Measurements from ENCODE around the gene CCSER1. TPM values are rescaled to one million over a fixed set of nuclear protein-coding genes. Genes with fewer than 3 reads are reported as not detected.
"Not testable (repeated sequence)": the region's sequence is repeated elsewhere in the genome, so short reads cannot be mapped to it uniquely, and the experiment has no call there.

CCSER1 gene
- total RNA-seq, 1 experiment from 2014 or later = 0.63 TPM

DNA sequence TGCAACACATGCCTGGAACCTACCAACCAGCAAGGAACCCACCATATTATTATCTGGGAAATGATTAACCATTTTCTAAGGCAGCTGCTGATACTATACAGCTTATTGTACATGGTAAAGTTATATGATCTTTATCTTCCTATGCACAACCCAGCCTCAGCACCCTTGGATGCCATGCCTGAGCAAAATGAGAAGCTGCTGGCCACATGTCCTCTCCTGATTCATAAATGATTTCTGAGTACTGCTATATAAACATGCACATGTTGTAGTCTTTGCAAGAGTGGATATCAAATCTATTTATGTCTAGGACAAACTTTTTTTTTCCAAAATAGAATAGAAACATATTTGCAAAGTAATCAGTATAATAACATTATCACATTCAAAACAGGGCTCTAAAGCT is 1043.6 kb downstream of the CCSER1 start:
- BruUV-seq (replicated peaks) = no TSS peak
- Mint-ChIP-seq H3K4me3 (ENCODE audit: unreplicated experiment) (no peak overlapping the region), H3K27ac (ENCODE audit: low read depth, unreplicated experiment) (no peak overlapping the region), H3K27me3 (ENCODE audit: insufficient read depth, unreplicated experiment) (no peaks in the 10 kb centered on the region), H3K4me1 (ENCODE audit: insufficient read depth, unreplicated experiment) (no peaks in the 10 kb centered on the region), H3K36me3 (ENCODE audit: insufficient read depth, unreplicated experiment) (no peaks in the 10 kb centered on the region), H3K9me3 (ENCODE audit: unreplicated experiment) (no peaks in the 10 kb centered on the region)
- intact Hi-C loops (cut with micrococcal nuclease) = no loop called here
- DNase-seq (ENCODE audit: unreplicated experiment) = no peak
- ChIA-PET CTCF (no interaction called here), POLR2A (no interaction called here)
- TF ChIP-seq, protein P1, sequence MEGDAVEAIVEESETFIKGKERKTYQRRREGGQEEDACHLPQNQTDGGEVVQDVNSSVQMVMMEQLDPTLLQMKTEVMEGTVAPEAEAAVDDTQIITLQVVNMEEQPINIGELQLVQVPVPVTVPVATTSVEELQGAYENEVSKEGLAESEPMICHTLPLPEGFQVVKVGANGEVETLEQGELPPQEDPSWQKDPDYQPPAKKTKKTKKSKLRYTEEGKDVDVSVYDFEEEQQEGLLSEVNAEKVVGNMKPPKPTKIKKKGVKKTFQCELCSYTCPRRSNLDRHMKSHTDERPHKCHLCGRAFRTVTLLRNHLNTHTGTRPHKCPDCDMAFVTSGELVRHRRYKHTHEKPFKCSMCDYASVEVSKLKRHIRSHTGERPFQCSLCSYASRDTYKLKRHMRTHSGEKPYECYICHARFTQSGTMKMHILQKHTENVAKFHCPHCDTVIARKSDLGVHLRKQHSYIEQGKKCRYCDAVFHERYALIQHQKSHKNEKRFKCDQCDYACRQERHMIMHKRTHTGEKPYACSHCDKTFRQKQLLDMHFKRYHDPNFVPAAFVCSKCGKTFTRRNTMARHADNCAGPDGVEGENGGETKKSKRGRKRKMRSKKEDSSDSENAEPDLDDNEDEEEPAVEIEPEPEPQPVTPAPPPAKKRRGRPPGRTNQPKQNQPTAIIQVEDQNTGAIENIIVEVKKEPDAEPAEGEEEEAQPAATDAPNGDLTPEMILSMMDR (IDR thresholded peaks at IDR 0.05; ENCODE audit: unreplicated experiment) = no peak

- Mint-ChIP-seq H3K27me3 (ENCODE audit: insufficient read depth, unreplicated experiment) (no peaks in the 10 kb centered on the region), H3K36me3 (ENCODE audit: insufficient read depth, unreplicated experiment) (no peaks in the 10 kb centered on the region), H3K4me3 (ENCODE audit: unreplicated experiment) (no peak overlapping the region), H3K4me1 (ENCODE audit: insufficient read depth, unreplicated experiment) (no peaks in the 10 kb centered on the region), H3K27ac (ENCODE audit: low read depth, unreplicated experiment) (no peak overlapping the region), H3K9me3 (ENCODE audit: unreplicated experiment) (no peaks in the 10 kb centered on the region)
- intact Hi-C loops (cut with micrococcal nuclease) = no loop called here
- CTCF ChIA-PET = no interaction called here
- POLR2A ChIA-PET = no interaction called here
- DNase-seq (ENCODE audit: unreplicated experiment) = peak; percentile 23
- BruUV-seq (replicated peaks) = no TSS peak
- TF ChIP-seq, protein P1 (IDR thresholded peaks at IDR 0.05; ENCODE audit: unreplicated experiment) = no peak
Observed at GRCh38 chr4:91171217-91171616, 1044.0 kb downstream of the CCSER1 start.

- H3K27me3 Mint-ChIP-seq (ENCODE audit: insufficient read depth, unreplicated experiment); DNase-seq (ENCODE audit: unreplicated experiment); intact Hi-C loops (cut with micrococcal nuclease); POLR2A ChIA-PET; H3K27ac Mint-ChIP-seq (ENCODE audit: low read depth, unreplicated experiment); H3K4me3 Mint-ChIP-seq (ENCODE audit: unreplicated experiment); H3K36me3 Mint-ChIP-seq (ENCODE audit: insufficient read depth, unreplicated experiment); H3K9me3 Mint-ChIP-seq (ENCODE audit: unreplicated experiment); BruUV-seq (replicated peaks); H3K4me1 Mint-ChIP-seq (ENCODE audit: insufficient read depth, unreplicated experiment): not testable (repeated sequence)
- CTCF ChIA-PET = interaction anchor here (0.6 kb wide), 1 partner anchor 424 kb away, joined by 4 read pairs; no protein-coding TSS in a partner anchor
Observed at GRCh38 chr4:91185061-91185460, 1057.9 kb downstream of the CCSER1 start.

GRCh38 chr4:91198951-91199350 is 1071.8 kb downstream of the CCSER1 start:
- H3K27me3 Mint-ChIP-seq (ENCODE audit: insufficient read depth, unreplicated experiment) = no peaks in the 10 kb centered on the region
- H3K27ac Mint-ChIP-seq (ENCODE audit: low read depth, unreplicated experiment) = no peak overlapping the region
- BruUV-seq (replicated peaks) = no TSS peak
- ChIA-PET CTCF (no interaction called here), POLR2A (interaction anchor here (0.6 kb wide), 1 partner anchor 1100 kb away, joined by 4 read pairs; no protein-coding TSS in a partner anchor)
- H3K4me3 Mint-ChIP-seq (ENCODE audit: unreplicated experiment) = no peak overlapping the region
- no peaks in the 10 kb centered on the region for H3K4me1 Mint-ChIP-seq (ENCODE audit: insufficient read depth, unreplicated experiment)
- intact Hi-C loops (cut with micrococcal nuclease) = no loop called here
- H3K9me3 Mint-ChIP-seq (ENCODE audit: unreplicated experiment) = no peaks in the 10 kb centered on the region
- DNase-seq (ENCODE audit: unreplicated experiment) = no peak
- TF ChIP-seq, protein P1 (IDR thresholded peaks at IDR 0.05; ENCODE audit: unreplicated experiment) = no peak
- H3K36me3 Mint-ChIP-seq (ENCODE audit: insufficient read depth, unreplicated experiment) = no peaks in the 10 kb centered on the region

DNA sequence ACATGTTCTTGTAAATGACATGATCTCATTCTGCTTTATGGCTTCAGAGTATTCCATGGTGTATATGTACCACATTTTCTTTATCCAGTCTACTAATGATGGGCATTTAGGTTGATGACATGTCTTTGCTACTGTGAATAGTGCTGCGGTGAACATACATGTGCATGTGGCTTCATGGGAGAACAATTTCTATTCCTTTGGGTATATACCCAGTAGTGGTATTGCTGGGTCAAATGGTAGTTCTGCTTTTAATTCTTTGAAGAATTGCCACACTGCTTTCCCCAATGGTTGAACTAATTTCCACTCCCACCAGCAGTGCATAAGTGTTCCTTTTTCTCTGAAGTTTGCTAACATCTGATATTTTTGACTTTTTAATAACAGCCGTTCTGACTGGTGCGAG is 1080.3 kb downstream of the CCSER1 start:
- BruUV-seq (replicated peaks) = no TSS peak
- POLR2A ChIA-PET = no interaction called here
- Mint-ChIP-seq H3K9me3 (ENCODE audit: unreplicated experiment) (no peaks in the 10 kb centered on the region), H3K4me3 (ENCODE audit: unreplicated experiment) (no peak overlapping the region), H3K27me3 (ENCODE audit: insufficient read depth, unreplicated experiment) (no peaks in the 10 kb centered on the region), H3K27ac (ENCODE audit: low read depth, unreplicated experiment) (no peak overlapping the region), H3K4me1 (ENCODE audit: insufficient read depth, unreplicated experiment) (no peaks in the 10 kb centered on the region), H3K36me3 (ENCODE audit: insufficient read depth, unreplicated experiment) (no peaks in the 10 kb centered on the region)
- intact Hi-C loops (cut with micrococcal nuclease) = no loop called here
- TF ChIP-seq, protein P1 (IDR thresholded peaks at IDR 0.05; ENCODE audit: unreplicated experiment) = no peak
- no peak for DNase-seq (ENCODE audit: unreplicated experiment)
- CTCF ChIA-PET = no interaction called here

All from MCF 10A (cell line).